GM19351 (cell line): ENCODE results near the gene PTPN1.
"Not testable (repeated sequence)": the region's sequence is repeated elsewhere in the genome, so short reads cannot be mapped to it uniquely, and the experiment has no call there.

ENCODE experiments used
- ATAC-seq: cut with Tn5 transposase; IDR thresholded peaks from one replicate; pipeline ENCODE4 v1.9.1; 2021; ENCODE audit warnings: mild to moderate bottlenecking, moderate library complexity; ENCODE audit not compliant: unreplicated experiment

PTPN1 gene

DNA sequence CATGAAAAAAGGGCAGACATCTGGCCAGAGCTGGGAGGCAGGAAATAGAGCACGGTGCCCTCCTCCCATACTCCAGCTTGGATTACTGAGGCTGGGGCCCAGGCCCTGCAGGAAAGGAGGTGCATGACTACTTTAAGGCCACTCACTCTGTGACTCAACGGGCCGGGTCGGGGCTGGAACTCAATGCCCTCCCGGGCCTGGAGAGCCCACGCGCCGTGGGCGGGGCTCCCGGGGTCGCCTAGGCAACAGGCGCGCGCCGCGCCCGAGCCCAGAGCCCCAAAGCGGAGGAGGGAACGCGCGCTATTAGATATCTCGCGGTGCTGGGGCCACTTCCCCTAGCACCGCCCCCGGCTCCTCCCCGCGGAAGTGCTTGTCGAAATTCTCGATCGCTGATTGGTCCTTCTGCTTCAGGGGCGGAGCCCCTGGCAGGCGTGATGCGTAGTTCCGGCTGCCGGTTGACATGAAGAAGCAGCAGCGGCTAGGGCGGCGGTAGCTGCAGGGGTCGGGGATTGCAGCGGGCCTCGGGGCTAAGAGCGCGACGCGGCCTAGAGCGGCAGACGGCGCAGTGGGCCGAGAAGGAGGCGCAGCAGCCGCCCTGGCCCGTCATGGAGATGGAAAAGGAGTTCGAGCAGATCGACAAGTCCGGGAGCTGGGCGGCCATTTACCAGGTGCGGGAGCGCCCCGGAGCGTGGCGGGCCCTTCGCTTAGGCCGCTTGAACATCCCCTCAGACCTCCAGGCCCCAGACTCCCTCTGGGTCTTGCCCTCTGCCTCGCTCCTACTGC is at the start of gene PTPN1:
Gene PTPN1, plus strand, starts transcription at position 461 of the 783 bp plus-strand sequence. Its CDS starts 145 bp downstream, at position 606.
- ATAC-seq = peak; percentile 91

DNA sequence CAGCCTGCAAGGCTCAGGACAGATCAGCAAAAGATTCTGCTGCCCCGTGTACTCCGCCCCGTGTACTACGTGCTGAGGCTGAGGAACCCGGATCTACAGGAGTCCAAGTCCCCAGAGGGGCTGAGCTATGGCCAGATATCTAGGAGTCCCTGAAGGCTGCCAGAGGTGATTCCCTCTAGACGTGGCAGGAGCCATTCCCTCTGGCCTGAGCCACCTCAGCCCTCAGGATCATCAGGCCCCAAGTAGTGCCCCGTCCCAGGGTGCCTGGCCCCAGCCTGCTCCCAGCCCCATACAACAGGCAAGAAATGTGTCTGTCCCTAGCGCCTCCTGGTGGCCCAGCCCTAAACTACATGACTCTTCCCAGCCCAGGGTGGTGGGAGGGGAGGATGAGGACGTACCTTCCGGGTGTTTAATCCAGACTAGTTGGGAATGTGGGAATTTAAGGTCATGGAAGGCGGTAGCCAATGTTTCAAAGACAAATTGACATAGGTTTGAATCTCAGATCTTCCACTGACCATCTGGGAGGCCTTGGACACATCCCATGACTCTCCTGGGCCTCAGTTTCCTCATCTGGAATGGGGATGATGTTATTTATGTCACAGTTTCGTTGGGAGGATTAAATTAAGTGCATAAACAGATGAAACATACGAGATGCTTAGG is 49.4 kb upstream of the PTPN1 start:
- peak; percentile 59 for ATAC-seq

DNA sequence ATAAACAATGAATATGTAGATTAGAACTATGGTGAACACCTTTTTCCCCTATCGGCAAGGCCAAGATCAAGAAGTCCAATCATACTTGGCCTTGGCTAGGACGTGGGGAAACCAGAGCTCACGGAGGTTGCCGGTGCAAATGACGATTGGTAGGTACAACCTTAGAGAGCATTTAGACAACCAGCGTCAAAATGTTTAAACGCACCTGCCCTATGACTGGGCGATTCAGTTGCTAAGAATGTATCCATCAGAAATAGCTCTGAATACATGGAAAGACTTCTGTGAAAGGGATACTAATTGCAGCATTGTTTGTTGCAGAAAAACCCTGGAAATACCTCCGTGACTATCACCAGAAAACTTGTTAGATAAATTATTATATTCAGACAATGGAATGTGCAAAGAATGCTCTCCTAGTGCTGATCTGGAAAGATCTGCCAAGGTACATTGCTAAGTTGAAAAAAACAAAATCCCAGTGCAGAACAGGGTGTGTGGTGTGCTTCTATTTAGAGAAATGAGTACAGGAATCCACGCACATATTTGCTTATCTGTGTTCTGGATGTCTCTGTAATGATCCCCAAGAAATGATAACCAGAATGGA is 48.0 kb upstream of the PTPN1 start:
- ATAC-seq = no peak

DNA sequence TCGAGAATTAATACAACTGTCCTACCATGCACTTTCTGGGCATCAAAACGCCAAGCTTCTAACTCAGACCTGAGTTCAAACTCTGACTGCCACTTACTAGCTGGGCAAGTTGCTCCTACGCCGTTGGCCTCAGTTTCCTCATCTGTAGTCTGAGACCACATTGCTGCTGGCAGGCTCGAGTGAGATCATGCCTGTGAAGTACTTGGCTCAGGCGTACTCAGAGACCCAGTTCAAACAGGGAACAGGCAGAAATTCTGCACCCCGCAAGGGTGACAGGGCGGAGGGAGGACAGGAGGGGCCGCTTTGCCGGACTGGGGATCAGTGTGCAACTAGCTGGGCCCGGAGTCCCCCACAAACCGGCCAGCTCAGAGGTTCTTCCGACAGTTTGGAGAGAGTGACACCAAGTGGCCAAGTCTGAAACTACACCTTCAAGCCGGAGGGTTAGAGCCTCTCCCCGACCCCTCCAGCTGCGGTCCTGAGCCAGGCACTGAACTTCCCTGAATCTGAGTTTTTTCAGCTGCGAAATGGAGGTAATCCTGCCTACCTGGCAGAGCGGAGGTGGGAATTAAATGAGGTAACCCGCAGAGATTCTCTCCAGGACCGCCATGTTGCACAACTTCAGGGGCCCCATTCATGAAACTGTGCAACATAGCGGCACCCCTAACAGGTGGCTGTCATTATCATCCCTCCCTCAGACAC is 46.0 kb upstream of the PTPN1 start:
- no peak for ATAC-seq

DNA sequence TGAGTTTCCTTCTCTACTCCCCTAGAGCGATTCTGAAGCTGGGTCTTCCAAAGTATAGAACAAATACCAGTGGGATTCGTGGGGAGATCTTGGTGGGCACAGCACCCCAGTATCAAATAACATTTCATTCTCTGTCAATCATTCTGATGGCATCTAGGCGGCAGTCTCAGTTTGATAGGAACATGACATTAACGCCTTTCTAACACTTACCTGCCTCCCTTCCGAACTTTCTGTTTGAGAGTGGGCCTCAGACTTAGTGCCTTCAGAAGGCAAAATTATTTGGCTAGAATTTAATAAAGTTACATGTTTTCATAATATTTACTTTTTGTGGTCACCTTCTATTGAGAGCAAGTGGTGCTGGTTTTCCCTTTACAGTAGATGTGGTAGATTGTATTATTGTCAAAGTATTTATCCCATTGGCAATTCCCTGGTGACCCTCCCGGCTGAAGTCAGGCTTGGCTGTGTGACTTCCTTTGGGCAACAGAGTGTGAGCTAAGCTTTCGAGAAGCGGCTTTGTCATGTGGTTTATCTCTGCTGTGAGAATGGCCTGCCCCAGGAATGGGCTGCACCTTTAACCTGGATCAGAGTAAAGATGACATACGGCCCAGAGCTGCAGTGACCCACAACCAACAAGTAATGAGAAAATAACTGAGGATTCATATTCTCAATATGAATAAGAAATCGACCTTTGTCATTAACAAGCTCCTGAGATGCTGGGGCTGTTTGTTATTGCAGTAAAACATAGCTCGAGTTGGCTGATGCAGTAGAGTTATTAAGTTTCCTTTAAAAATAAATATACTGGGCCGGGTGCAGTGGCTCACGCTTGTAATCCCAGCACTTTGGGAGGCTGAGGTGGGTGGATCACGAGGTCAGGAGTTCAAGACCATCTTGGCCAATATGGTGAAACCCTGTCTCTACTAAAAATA is 45.2 kb upstream of the PTPN1 start:
- ATAC-seq = no peak

DNA sequence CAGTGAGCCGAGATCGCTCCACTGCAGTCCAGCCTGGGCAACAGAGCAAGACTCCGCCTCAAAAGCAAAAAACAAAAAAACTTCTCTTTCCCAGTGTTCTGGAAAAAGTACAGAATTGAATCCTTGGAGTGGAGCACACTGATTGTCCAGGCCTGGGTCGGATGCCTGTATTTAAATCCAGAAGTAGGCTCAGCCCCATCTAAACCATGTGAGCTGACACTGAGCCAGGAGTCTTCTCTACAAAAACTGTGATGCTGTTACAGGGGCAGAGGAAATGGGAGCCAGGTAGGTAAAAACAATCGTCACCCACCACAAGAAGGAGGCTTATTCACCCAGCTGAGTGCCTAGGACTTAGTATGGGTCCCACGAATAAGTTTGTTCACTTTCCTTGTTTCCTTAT is 43.0 kb upstream of the PTPN1 start:
- no peak for ATAC-seq

DNA sequence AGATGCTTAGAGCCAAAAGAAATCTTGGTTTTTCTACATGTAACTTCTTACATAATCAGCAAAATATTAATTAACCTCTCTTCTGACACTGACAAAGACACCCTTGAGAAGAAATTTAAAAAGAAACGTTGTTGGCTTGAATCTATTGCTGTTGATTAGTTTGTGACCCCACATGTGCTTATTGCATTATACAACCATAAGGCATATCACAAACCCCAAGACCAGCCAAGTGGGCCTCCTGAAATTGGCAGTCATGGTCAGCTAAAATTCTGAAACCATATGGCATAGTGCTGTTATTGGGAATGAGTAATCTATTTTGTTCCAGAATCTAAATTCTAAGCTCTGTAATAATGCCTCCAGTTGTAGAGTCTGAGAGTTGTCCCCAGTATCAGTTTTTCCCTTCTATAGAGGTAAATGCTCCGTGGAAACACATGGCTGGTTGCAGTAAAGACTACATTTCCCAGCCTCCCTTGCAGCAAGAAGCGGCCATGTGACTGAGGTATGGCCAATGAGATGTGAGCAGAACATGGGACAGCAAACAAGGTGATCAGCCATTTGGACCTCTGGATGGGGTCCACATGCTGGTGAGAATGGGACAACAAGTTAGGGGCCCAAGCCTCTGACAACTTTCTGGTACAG is 42.3 kb upstream of the PTPN1 start:
- no peak for ATAC-seq

DNA sequence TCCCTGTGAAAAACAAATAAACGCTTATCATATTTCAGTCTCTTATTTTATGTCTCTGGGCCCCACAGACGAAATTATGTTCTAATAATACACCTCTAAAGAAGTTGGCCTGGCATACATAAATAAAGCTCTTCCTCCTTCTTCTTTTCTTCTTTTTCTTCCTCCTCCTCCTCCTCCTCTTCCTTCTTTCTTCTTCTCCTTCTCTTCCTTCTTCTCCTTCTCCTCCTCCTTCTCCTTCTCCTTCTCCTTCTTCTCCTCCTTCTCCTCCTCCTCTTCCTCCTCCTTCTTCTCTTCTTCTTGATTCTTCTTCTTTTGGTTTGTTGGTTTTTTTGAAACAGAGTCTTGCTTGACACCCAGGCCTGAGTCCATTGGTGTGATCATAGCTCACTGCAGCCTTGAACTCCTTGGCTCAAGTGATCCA is 41.8 kb upstream of the PTPN1 start:
- no peak for ATAC-seq

DNA sequence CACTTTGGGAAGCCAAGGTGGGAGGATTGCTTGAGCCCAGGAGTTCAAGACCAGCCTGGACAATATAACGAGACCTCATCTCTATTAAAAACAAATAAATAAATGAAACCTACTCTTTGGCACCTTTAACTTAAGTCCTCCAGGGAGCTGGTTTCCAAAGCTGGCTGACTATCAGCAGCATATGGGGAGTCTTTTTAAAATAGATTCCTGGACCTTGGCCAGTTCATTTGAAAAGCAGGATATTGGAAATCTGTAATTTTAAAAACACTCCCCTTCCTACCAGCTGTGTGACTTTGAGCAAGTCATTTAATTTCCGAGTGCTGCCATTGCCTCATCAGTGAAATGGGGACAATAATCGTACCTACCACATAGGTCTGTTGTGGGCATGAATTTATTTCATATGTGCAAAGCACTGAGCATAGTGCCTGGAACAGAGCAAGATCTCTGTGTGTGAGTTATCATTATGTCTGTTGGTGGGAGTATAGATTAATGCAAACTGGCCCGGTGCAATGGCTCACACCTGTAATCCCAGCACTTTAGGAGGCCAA is 40.9 kb upstream of the PTPN1 start:
- no peak for ATAC-seq

DNA sequence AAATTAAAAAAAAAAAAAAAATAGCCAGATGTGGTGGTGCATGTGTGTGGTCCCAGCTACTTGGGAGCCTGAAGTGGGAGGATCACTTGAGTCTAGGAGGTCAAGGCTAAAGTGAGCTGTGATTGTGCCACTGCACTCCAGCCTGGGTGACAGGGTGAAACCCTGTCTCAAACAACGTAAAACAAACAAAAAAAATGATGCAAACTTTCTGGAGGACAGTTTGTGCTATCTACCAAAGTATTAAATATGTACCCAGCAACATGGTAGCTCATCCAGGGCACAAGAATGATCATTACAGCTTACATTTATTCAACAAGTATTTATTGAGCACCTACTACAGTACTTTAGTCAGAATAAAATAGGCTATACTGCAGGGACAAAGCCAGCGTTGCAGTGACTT is 40.4 kb upstream of the PTPN1 start:
- ATAC-seq = no peak

DNA sequence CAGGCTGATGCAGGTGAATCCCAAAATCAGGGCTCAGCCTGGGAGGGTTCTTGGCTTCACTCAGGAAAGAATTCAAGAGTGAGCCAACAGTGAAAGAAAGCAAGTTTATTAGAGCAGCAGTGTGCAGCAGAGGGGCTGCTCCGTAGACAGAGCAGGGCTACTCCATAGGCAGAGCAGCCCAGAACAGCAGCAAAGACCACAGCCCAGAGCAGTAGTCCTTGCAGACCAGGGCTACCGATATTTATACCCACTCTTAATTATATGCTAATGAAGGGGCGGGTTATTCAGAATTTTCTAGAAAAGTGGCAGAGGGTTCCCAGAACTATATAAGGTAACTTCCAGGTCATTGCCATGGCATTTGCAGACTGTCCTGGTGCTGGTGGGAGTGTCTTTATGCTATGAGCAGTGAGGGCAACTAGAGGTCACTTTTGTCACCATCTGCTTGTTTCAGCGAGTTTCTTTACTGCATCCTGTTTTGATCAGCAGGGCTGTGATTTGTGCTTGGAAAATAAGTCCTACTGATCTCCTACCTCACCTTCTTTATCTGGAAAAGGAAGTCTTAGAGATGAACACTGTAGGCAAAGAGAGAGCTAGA is 39.8 kb upstream of the PTPN1 start:
- no peak for ATAC-seq

DNA sequence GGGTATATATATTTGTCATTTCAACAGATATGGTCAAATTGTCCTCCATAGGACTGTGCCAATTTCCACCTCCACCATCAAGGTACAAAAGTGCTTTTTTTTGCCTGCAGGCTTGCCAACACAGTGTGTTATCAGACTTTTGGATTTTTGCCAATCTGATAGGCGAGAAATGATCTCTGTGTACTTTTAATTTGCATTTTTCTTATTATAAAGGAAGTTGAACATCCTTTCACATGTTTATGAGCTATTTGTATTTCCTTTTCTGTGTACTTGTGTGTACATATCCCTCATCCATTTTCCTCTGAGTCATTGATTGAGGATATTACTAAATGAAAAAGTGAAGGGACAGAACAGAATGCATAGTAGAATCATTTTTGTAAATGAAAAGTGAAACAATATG is 39.0 kb upstream of the PTPN1 start:
- ATAC-seq = no peak

DNA sequence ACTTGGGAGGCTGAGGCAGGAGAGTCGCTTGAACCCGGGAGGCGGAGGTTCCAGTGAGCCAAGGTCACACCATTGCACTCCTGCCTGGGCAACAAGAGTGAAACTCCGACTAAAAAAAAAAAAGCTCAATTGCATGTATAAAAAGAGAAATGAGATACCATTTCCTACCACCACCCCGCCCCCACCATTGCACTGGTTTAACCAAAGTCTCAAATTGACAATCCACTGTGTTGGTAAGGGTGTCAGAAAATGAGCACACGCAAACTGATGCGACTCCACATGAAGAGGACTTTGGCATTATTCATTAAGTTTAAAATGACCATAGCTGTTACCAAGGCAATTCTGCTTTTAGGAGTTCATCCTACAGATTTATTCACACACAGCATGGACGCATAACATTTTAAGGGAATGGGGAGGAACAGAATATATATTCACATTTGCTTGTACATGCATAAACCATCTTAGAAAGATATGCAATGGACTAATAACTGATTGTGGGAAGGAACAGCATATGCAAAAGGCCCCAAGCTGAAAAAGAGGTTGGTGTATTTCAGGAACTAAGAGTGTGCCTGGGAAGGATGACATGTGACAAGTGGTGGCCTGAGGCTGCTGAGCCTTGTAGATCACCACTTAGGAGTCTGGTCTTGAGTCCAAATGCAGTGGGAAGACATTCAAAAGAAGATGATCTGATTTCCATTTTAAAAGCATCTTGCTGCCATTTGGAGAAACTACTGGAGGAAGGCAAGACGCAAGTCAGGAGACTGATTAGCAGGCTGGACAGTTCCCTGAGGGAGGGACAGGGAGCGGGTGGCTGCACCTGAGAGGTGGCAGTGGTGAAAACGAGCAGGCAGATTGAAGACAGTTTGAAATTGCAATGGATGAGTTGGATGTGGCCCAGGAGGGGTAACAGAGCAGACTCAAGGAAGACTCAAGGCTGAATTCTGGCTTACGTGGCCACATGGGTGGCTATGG is 37.2 kb upstream of the PTPN1 start:
- ATAC-seq = no peak

DNA sequence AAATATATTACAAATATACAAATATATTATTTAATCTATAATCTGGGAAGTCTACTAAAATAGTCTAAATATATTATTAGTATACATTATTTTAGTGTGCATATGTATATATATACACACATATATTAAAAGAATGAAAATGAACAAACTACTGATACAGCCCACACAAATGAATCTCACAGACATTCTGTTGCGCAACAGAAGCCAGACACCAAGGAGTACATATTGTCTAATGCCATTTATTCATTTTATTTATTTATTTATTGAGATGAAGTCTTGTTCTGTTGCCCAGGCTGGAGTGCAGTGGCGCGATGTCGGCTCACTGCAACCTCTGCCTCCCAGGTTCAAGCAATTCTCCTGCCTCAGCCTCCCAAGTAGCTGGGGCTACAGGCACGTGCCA is 35.8 kb upstream of the PTPN1 start:
- ATAC-seq = not testable (repeated sequence)

DNA sequence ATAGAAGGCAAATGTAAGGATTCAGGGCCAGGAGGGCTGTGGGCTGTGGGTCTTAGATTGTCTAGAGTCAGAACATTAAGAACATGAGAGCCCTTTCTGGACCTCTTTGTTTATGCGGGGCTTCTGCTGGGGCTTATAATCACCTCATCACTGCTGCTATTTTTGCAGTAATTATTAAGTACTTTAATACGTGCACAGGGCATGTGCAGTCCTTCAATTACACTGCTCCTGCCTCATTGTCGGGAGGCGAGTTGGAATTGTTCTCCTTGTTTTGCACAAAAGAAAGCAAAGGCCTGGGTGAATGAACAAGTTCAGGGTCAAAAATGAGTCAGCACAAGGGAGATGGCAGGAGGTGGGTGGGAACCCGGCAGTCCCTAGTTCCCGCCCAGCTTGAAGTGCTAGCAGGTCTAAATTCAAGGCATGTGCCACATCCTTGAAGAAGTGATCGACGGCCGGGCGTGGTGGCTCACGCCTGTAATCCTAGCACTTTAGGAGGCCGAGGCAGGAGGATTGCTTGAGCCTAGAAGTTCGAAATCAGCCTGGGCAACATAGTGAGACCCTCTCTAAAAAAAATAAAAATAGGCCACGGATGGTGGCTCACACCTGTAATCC is 34.4 kb upstream of the PTPN1 start:
- no peak for ATAC-seq

DNA sequence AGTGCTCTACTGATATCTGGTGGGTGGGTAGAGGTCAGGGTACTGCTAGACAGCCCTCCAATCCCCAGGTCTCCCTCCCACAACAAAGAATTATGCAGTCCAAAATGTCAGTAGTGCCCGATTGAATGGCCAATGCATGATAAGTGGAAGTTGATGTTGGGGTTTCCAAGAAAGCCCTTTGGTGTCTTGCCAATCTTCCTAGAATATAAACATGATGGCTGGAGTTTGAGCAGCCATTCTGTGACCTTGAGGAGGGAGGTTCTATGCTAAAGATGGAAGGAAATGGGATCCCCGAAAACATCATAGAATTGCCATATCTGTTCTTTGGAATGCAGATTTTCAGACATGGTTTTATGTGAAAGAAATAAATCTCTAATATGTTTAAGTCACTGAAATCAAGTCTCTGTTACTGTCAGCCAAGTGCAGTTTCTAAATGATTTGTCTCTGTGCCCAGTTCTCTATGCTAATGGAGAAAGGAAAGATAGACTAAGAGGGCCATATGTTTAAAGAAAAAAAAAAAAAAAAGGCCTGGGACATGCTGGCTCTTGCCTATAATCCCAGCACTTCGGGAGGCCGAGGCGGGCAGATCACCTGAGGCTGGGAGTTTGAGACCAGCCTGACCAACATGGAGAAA is 32.8 kb upstream of the PTPN1 start:
- no peak for ATAC-seq
